Thoracic aorta (tissue), 2 donors: Measurements from ENCODE around the gene CPA1. TPM values are rescaled to one million over a fixed set of nuclear protein-coding genes. Genes with fewer than 3 reads are reported as not detected.
A peak's percentile ranks its signal among the peaks of the same experiment; 100 is the strongest.

ENCODE experiments used
- ATAC-seq: fragments of 150-250 bp; one replicate; pipeline ENCODE4 v1.8.0; 2017; ENCODE audit warnings: low read depth; ENCODE audit not compliant: insufficient number of reproducible peaks, low FRiP score
- DNase-seq: peaks from one replicate; pipeline ENCODE4 v3.0.0-alpha.2; 2020; ENCODE audit warnings: low spot score
- H3K27ac ChIP-seq, 2 donors: fragments of 200-600 bp; sonication (generic); 1 replicate in 1 of 2; 2 replicates in 1 of 2; pipeline ENCODE4 v1.5.1; 2016; ENCODE audit warnings: mild to moderate bottlenecking in 2 of 2, moderate library complexity in 2 of 2
- H3K27me3 ChIP-seq: fragments of 200-600 bp; sonication (generic); replicated peaks from 2 replicates; pipeline ENCODE4 v1.6.0; 2016; ENCODE audit warnings: mild to moderate bottlenecking; ENCODE audit not compliant: insufficient read depth
- H3K36me3 ChIP-seq: fragments of 200-600 bp; sonication (generic); one replicate; pipeline ENCODE4 v1.5.1; 2016
- H3K4me1 ChIP-seq, 2 donors: fragments of 200-600 bp; sonication (generic); 1 replicate in 1 of 2; 2 replicates in 1 of 2; pipeline versions ENCODE4 v1.5.1 to v1.6.0; 2016; ENCODE audit warnings: low read depth in 2 of 2, mild to moderate bottlenecking in 1 of 2; ENCODE audit not compliant: control insufficient read depth in 1 of 2
- H3K4me3 ChIP-seq: fragments of 200-600 bp; sonication (generic); 2 replicates; pipeline ENCODE4 v1.5.1; 2016; ENCODE audit warnings: mild to moderate bottlenecking
- H3K9me3 ChIP-seq: fragments of 200-600 bp; sonication (generic); 2 replicates; pipeline ENCODE4 v1.5.1; 2016
- CTCF ChIP-seq: fragments of 200-600 bp; sonication (generic); IDR thresholded peaks from one replicate; pipeline ENCODE4 v1.5.1; 2019; ENCODE audit warnings: antibody characterized with exemption
- total RNA-seq, 2 donors: library from RNA; depleted of rRNA; stranded (reverse); fragments of >200 nt; gene quantifications; one replicate each; pipeline versions ENCODE4 v1.1.0 to v1.2.3, GENCODE V29; 2016

The CPA1 gene
- total RNA-seq, 2 donors from 2014 or later = 1.8 to 4.1 TPM

- ATAC-seq (no peak), DNase-seq (no peak)
- Histone ChIP-seq H3K36me3 (no peaks in the 10 kb centered on the region), H3K9me3 (no peaks in the 10 kb centered on the region), H3K27ac (peak overlapping the region; percentile 33 to 63), H3K4me1 (peaks cover 17 to 41% of the 10 kb centered on the region in 2 donors), H3K27me3 (no peaks in the 10 kb centered on the region), H3K4me3 (no peak overlapping the region)
- no peak for TF ChIP-seq CTCF
These were observed 24.0 kb upstream of the CPA1 start for GRCh38 chr7:130356121-130356875.

GRCh38 chr7:130356876-130357611 lies 23.2 kb upstream of the CPA1 start:
- DNase-seq (no peak), ATAC-seq (no peak)
- TF ChIP-seq CTCF = no peak
- H3K27me3 ChIP-seq = no peaks in the 10 kb centered on the region
- peaks cover 17 to 40% of the 10 kb centered on the region in 2 donors for H3K4me1 ChIP-seq
- H3K27ac ChIP-seq = peak overlapping the region; percentile 31 to 63
- no peak overlapping the region for H3K4me3 ChIP-seq
- no peaks in the 10 kb centered on the region for H3K36me3 ChIP-seq
- H3K9me3 ChIP-seq = no peaks in the 10 kb centered on the region

- ATAC-seq (no peak), DNase-seq (no peak)
- no peak overlapping the region for H3K4me3 ChIP-seq
- H3K9me3 ChIP-seq = no peaks in the 10 kb centered on the region
- H3K27me3 ChIP-seq = no peaks in the 10 kb centered on the region
- H3K4me1 ChIP-seq = peaks cover 12 to 31% of the 10 kb centered on the region in 2 donors
- no peak overlapping the region for H3K27ac ChIP-seq
- TF ChIP-seq CTCF = no peak
- no peaks in the 10 kb centered on the region for H3K36me3 ChIP-seq
These were observed 21.8 kb upstream of the CPA1 start for GRCh38 chr7:130358471-130358870.

- TF ChIP-seq CTCF = no peak
- Histone ChIP-seq H3K4me3 (no peak overlapping the region), H3K36me3 (no peaks in the 10 kb centered on the region), H3K27me3 (no peaks in the 10 kb centered on the region), H3K9me3 (no peaks in the 10 kb centered on the region), H3K27ac (no peak overlapping the region), H3K4me1 (peaks cover 15 to 38% of the 10 kb centered on the region in 2 donors)
- DNase-seq (no peak), ATAC-seq (no peak)
These were observed 20.9 kb upstream of the CPA1 start for GRCh38 chr7:130359276-130359857.

- Histone ChIP-seq H3K4me1 (peaks cover 15 to 47% of the 10 kb centered on the region in 2 donors), H3K9me3 (no peaks in the 10 kb centered on the region), H3K27ac (no peak overlapping the region), H3K36me3 (no peaks in the 10 kb centered on the region), H3K4me3 (no peak overlapping the region), H3K27me3 (no peaks in the 10 kb centered on the region)
- DNase-seq (no peak), ATAC-seq (no peak)
- no peak for TF ChIP-seq CTCF
These were observed 19.8 kb upstream of the CPA1 start for GRCh38 chr7:130360518-130360917.
